Measurements from ENCODE around the gene MTHFSD.

The MTHFSD gene

DNA sequence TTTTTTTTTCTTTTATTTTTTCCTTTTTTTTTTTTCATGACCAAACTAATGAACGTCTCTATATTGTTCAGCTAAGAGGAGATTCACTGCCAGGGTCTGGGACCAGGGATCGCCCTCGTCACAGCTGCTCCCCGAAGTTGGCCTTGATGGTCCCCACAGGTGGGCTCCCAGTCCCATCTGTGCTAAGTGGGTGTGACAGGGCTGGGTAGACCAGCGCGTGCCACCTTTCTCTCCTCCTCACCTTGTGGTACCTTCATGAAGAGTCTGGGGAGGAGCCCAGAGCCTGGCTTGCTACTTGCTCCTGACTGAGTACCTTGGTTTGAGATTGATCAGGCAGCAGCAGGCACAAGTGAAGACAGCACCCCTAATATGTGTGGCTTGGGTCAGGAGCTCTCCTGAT, 51.2 kb downstream of the MTHFSD start:
- DNase-seq (ENCODE audit: low read depth), result no peak
- TF ChIP-seq, protein P1, sequence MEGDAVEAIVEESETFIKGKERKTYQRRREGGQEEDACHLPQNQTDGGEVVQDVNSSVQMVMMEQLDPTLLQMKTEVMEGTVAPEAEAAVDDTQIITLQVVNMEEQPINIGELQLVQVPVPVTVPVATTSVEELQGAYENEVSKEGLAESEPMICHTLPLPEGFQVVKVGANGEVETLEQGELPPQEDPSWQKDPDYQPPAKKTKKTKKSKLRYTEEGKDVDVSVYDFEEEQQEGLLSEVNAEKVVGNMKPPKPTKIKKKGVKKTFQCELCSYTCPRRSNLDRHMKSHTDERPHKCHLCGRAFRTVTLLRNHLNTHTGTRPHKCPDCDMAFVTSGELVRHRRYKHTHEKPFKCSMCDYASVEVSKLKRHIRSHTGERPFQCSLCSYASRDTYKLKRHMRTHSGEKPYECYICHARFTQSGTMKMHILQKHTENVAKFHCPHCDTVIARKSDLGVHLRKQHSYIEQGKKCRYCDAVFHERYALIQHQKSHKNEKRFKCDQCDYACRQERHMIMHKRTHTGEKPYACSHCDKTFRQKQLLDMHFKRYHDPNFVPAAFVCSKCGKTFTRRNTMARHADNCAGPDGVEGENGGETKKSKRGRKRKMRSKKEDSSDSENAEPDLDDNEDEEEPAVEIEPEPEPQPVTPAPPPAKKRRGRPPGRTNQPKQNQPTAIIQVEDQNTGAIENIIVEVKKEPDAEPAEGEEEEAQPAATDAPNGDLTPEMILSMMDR (IDR thresholded peaks at IDR 0.05; ENCODE audit: control insufficient read depth, extremely low read depth, insufficient read depth), result no peak
- no peak overlapping the region for H3K4me3 ChIP-seq (ENCODE audit: low read depth, low read length)

DNA sequence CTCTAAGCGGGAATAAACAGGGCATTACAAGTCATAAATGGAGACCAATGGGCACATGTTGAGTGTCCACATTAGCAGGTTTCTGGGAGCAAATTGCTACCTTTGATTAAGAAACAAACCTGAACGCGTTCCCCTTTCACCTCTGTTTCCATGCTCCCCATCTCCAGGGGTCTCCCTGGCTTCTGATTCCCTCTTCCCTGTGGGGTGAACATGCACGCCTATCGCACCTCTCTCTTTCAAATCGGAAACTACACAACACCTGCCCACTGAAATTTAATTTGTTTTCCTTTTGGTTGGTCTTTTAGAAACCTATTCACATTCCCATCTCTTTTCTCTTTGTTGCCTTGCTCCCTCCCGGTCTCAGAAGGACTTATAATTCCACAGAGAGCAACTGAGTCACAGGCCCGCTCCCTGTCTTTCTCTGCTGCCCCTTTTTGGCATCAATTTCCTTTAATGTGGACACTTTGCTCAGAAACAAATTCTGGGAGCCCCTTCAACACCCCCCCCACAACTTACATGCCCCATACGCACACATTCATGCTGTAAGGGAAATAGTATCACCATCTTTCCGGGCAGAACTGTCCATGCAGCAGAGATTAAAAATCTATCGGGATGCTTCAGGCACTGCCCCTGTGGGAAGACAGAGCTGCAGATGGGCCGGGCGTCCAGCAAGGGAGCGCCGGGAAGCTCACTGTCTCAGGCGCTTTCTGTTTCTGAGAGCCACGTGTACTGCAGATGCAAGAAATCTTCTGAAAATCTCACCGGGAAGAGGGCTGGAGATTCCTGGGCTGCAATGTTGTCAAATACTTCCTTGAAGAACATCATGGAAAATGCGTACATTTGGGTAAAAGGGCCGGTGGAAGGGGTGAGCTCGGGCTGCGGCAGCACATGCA, 51.9 kb downstream of the MTHFSD start:
- TF ChIP-seq, protein P1 (IDR thresholded peaks at IDR 0.05; ENCODE audit: control insufficient read depth, extremely low read depth, insufficient read depth), result no peak
- no peak for DNase-seq (ENCODE audit: low read depth)
- H3K4me3 ChIP-seq (ENCODE audit: low read depth, low read length), result no peak overlapping the region

DNA sequence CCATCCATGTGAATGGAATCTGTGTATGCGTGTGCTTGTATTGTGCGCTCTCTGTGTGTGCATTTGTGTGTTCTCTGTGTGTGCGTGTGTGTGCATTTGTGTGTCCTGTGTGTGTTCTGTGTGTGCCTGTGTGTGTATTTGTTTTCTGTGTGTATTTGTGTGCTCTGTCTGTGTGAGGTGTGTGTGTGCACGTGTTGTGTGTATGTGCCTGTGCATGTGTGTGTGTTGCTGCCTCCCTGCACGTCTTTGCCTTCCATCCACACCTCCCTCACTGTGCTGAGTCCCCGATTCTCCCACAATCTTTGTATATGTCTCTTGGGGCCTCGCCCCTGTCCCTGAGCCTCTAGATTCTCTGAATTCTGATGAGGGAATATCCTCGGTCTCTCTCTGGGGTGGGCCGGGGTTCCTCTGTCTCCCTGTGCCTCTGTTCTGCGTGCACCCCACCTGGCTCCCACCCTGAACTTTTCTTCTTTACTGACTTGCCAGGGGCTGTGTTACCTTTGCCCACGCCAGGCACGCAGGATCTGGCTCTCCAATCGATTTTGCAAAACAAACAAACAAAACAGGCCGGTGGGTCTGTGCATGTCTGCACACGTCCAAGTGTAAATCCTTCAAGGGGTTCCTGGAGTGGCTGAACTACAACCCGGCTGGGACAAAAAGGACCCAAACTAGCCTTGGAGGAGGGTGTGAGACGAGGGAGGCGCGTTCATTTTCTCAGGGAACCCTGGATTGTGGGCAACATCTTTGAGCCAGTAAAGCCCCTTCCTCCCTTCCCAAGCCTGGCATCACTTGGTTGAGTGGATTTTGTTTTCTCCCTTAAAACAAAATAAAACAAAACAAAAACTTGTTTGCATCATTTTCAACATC, 52.8 kb downstream of the MTHFSD start:
- H3K4me3 ChIP-seq (ENCODE audit: low read depth, low read length), result no peak overlapping the region
- DNase-seq (ENCODE audit: low read depth), result no peak
- TF ChIP-seq, protein P1 (IDR thresholded peaks at IDR 0.05; ENCODE audit: control insufficient read depth, extremely low read depth, insufficient read depth), result no peak

DNA sequence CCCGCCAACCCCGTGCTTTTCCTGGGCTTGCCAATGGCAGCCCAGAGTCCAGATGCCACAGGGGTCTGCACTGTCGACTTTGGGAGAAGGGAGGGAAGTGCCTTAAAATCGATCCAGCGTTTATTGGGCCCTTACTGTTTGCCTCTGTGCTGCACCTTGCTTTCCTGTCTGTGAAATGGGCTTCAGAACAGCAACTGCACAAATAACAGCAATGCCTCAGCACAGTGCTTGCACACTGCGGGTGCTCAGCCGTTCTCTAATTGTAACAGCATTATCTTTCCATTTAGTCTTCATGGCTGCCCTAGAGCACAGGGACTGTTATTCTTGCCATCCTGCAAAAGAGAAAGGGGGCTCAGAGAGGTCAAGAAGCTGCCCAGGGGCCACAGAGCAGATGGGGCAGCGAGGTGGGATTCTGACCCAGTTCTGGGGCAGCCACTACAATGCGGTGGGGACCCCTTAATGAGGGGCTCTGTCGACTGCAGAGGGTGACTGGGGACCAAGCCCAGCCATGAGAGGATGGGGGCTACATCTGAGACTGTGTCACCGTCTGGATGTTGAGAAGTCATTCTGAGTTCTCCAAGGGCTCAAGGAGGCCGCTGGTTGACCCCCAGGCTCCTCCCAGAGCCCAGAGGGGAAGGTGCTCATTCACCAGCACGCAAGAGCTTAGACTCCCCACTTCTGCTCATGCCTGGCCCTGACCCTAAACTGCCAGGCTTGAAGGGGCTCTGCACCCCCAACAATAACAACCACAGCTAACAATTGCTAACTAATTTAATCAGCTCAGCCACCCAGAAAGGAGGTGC, 54.1 kb downstream of the MTHFSD start:
- TF ChIP-seq, protein P1 (IDR thresholded peaks at IDR 0.05; ENCODE audit: control insufficient read depth, extremely low read depth, insufficient read depth), result no peak
- no peak for DNase-seq (ENCODE audit: low read depth)
- H3K4me3 ChIP-seq (ENCODE audit: low read depth, low read length), result no peak overlapping the region

DNA sequence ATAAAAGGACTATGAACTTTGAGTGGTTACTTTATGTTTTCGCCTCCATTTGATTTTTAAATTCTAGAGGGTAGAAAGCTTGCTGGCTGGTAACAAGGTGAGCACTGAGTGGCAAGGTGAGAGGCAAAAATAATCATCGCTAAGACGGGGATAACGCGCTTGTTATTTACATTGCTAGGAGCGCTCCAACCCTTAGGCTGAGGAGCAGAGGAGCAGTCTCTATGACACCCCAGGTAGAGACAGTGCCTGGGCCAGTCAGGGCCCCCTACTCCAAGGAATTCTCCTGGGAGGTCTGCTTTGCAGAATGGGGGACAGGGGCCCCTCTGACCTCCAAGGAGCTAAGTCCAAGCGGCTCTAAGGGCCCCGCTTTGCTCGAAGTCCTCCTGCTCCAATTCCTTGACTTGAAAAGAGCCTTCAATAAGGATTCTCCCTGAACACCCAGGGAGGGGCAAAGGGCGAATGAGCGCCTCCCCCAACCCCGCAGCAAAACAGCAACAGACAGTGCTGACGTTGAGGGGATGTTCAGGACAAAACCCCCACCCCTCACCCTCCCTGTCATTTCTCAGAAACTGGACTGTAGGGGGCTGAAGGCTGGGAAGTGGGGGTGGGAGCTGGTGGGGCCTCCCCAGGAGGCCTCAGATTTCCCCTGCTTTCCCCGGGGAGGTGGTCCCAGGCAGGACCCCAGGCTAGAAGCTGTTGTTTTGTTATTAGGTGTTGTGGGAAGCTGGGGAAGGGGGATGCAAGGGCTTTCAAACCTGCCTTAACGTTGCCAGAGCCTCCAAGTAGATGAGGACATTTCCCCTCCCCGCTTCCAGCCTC, 54.9 kb downstream of the MTHFSD start:
- DNase-seq (ENCODE audit: low read depth), result no peak
- no peak overlapping the region for H3K4me3 ChIP-seq (ENCODE audit: low read depth, low read length)
- TF ChIP-seq, protein P1 (IDR thresholded peaks at IDR 0.05; ENCODE audit: control insufficient read depth, extremely low read depth, insufficient read depth), result no peak

DNA sequence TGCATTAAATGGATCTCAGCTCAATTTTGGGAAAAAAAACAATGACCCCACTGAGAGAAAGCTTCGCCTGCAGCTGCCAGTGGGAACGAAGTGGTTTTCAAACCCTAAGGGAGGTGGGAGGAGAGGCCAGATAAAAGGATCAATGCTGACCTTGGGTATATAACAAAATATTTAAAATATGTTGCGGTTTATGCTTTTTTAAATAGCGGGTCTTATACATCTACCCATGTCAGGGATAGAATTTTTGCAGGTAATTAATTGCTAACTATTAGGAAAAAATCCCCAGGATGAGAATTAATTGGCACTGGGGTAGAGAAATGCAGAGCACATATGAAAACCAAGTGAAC, 55.6 kb downstream of the MTHFSD start:
- no peak overlapping the region for H3K4me3 ChIP-seq (ENCODE audit: low read depth, low read length)
- DNase-seq (ENCODE audit: low read depth), result no peak
- TF ChIP-seq, protein P1 (IDR thresholded peaks at IDR 0.05; ENCODE audit: control insufficient read depth, extremely low read depth, insufficient read depth), result no peak
